Measurements from ENCODE around the gene CPM.

Gene CPM

DNA sequence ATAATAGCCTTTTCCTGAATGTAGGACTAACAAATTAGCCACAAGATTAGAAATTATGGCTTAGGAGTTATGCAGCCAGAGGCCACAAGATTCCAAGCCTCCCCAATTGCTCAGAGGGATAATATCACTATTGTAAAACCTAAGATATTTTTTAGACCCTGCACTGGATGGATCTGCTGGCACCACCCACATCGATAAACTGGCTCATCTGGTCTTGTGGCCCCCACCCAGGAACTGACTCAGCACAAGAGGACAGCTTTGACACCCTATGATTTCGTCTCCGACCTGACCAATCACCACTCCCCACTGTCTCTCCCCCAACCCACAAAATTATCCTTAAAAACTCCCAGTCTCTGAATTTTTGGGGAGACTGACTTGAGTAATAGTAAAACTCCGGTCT lies 54.7 kb downstream of the CPM start:
- no peak for DNase-seq (ENCODE audit: low spot score)

DNA sequence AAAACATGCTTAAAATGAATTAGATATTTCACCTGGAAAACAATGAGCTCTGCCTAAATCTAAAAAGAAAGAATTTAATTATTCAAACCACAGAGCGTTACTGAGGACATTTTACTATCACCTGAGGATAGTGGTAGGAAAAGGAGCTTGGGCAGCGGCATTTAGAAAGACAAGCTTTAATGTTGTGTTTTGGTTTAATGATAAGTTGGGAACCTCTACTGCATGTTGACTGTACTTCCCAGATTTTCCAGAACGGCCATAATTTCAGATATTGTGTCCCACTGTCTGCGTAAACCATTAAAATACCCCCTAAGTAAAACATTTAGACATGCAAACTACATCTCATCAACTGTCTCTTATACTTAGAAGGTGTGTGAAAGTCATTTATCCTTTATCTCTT lies 55.4 kb downstream of the CPM start:
- DNase-seq (ENCODE audit: low spot score) = no peak

DNA sequence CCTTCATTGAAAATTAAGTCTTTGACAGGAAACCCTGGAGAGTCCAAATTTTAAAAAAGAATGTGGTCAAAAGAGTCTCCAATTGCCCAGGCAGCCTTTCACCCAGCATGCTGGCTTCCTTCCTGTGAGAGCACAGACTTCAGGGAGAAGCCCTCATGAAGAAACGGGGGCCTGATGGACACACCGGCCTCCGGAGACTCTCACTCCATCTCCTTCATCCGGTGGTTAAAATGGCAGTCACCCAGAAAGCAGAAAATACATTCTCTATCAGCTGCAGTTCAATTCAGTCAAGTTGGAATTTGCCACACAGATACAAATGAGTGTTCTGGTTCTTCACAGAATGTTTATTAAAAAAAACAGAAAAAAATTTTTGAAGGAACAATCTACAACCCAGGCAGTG lies 56.5 kb downstream of the CPM start:
- DNase-seq (ENCODE audit: low spot score) = peak; percentile 65

- DNase-seq (ENCODE audit: low spot score) = no peak
Measured at GRCh38 chr12:68873316-68873715, 59.7 kb downstream of the CPM start.

DNA sequence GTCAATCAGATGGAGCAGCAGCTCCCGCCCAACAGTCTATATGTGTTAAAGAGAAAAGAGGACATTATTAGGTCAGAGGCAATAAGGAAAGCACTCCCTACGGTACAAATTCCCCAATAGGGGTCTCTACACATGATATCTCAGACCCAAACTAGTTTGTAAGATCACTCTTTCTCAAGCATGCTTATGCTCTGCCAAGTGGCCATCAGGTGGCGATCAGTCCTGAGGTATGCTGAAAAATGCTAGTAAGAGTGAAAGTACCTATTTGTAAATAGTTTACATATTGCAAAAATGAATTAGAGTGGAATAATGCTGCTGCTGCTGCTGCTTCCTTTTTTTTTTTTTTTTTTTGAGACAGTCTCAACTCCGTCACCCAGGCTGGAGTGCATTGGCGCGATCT lies 61.0 kb downstream of the CPM start:
- no peak for DNase-seq (ENCODE audit: low spot score)

DNA sequence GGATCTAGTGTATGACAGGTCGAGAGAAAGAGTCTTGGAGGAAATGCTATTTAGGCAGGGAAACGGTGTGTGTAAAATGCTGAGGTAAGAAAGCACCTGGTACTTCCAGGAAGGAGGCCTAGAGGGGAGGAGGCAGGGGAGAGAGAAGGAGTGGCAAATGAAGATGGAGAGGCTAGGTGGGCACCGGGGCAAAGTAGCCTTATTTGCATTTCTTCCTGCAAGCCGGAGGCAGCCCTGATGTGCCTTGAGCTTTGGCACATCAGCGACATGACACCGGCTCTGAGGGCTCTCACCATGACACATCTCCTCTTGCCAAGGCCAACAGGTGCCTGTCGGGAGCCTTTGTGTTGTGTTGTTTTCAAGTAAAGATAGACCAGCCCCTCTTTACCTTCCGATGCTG lies 61.6 kb downstream of the CPM start:
- DNase-seq (ENCODE audit: low spot score) = no peak

DNA sequence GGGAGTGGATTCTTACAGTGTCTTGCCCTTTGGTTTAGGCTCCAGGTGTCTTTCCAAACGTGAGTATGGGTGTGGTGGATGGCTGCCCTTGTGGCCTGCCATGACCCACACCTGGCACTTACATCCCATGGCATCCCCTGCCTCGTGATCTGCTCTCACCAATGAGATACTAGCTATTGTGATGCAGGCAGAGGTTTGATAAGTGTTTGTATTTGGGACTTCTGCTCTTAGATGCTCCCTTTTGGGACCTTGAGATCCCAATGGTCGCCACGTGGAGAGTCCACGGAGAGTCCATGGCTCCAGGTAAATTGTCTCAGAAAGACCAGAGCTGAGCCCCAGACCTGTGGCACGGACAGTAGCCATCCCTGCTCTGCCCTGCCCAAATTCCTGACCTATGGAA lies 62.5 kb downstream of the CPM start:
- DNase-seq (ENCODE audit: low spot score) = no peak

GRCh38 chr12:68870011-68870410 lies 63.0 kb downstream of the CPM start:
- DNase-seq (ENCODE audit: low spot score) = no peak

DNA sequence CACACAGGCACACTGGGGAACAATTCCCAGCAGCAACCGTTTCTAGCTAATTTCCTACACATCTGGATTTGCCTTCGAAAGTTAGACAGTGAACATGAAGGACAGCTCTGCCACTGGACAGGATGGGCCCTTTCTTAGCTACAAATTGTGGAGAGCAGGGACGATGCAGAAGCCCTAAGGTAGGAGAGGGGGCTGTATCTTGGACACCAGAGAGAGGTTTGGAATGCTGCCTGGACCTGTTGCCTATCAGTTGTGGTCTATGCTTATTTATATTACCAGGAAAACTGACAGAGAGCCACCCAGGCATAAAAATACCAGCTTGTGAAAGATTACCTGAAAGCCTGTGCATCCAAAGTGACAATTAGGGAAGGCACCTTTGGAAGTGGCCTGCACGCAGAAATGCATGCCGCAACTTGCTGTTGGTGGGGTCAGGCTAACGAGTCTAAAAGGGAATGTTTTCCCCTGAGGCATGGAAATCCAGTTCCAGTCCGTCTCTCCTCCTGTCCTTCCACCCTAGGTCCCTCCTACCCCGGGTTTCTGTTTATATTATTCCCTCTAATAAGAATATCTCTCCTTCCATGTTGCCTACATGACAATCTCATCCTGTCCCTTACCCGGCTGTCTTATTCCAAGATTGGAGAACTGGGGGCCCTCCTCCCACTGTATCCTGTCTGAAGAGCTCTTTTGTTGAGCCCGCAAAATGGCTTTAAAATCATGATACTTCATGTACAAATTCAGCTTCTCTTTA lies 64.8 kb downstream of the CPM start:
- DNase-seq (ENCODE audit: low spot score) = no peak

DNA sequence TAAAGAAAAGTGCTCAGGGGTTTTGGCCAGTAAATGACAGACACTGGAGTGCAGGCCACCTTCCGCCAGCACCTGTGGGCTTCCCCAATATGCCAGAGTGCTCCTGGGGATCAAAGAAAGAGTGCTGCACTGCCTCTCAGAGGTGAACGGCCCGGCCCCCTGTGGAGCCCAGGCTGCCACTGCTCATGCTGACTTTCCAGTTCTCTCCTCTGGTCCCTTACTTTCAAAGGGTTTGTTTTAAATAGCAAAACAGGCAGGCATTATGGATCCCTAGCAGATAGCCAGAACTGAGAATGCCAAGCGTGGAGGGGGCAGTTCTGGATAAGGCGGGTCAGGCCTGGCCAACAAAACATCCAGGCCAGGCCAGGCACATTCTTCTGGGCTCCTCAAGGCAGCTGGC lies 65.4 kb downstream of the CPM start:
- DNase-seq (ENCODE audit: low spot score) = no peak

DNA sequence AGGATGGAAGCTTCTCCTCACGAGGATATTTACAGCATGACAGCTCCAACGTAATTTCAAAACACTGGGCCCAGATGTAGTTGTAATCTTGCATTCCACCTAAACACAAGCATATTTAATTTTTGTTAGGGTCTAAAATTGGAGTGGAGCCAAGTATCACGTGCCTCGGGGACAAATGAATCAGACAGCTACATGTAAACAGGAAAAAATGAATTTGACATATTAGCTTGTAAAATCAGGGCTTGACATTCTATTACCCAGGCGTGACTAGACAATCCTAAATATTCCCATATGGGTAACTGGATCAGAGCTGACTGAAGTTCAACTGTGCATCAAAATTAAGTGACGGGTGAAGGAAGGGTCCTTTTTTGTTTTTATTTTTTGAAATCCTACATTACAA lies 66.0 kb downstream of the CPM start:
- no peak for DNase-seq (ENCODE audit: low spot score)

GRCh38 chr12:68865399-68866164 lies 67.4 kb downstream of the CPM start:
- DNase-seq (ENCODE audit: low spot score) = no peak

- DNase-seq (ENCODE audit: low spot score) = no peak
Measured at GRCh38 chr12:68864604-68865003, 68.4 kb downstream of the CPM start.

- DNase-seq (ENCODE audit: low spot score) = peak; percentile 61
Measured at GRCh38 chr12:68863886-68864454, 69.0 kb downstream of the CPM start.

DNA sequence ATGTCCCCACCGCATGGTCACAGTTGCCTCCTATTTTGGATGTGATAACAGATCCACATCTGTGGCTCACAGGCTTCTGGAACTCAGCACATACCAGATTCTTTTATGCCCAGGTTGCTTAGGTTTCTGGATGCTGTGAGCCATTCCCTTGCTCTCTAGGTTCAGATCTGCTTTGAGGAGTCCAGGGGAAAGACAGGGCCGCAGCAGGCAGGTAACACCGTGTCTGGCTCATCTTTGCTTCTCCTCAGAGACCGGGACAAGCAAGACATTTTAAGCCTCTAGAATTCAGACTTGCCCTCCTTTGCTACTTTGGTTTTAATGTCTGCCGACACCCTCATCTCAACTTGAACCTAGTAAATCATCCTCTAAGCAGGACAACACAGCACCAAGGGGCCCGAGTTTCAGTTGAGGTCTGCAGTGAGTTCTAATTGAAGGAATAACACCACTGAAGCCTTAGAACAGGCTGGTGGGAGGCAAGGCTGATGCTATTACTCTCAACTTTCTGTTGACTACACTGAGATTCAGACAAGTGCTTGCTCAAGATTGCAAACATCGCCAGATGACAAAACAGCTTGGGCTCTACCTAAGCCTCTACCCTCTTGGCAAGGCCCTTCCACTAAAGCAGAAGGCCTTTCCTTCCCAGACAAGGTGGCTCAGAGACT lies 69.7 kb downstream of the CPM start:
- DNase-seq (ENCODE audit: low spot score) = no peak

GRCh38 chr12:68861890-68862289 lies 71.1 kb downstream of the CPM start:
- no peak for DNase-seq (ENCODE audit: low spot score)

GRCh38 chr12:68856510-68856909 lies 76.5 kb downstream of the CPM start:
- DNase-seq (ENCODE audit: low spot score) = peak; percentile 36

GRCh38 chr12:68855771-68856170 lies 77.2 kb downstream of the CPM start:
- DNase-seq (ENCODE audit: low spot score) = no peak

DNA sequence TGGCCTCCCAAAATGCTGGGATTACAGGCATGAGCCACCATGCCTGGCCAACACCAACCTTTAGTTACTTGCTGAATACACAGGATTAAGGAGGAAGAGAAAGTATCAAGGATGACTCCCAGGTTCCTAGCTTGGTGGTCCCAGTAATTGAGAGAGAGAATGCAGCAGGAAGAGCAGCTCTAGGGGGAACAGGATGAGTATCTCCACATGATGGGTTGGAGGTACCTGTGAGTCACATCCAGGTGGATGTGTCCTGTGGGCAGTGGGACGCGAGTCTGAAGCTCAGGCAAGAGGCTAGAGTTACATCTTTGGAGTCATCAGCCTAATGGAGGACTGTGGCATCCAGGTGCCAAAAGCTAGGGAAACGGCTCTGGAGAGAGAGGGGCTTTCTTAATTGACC lies 77.9 kb downstream of the CPM start:
- DNase-seq (ENCODE audit: low spot score) = no peak

DNA sequence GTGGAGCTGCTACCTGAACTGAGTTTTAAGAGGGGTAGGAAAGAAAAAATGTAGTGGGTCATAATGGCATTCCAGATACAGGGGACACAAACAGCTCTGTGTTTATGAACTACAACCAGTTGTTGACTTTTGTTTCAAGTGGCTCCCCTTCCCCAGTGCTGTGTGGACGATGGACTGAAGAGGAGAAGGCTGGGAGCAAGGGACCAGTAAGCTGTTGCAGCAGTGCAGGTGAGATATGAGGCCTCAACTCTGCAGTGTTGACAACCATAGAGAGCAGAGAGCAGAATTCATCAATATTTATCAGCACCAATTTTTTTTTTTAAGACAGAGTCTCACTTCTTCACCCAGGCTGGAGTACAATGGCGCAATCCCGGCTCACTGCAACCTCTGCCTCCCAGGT lies 78.4 kb downstream of the CPM start:
- no peak for DNase-seq (ENCODE audit: low spot score)

- DNase-seq (ENCODE audit: low spot score) = no peak
Measured at GRCh38 chr12:68854078-68854468, 78.9 kb downstream of the CPM start.

GRCh38 chr12:68853396-68854077 lies 79.4 kb downstream of the CPM start:
- DNase-seq (ENCODE audit: low spot score) = no peak

All from pons (tissue), 1 donor.